ENCODE results near the gene CD59. TPM values are rescaled to one million over a fixed set of nuclear protein-coding genes. Genes with fewer than 3 reads are reported as not detected.
A peak's percentile ranks its signal among the peaks of the same experiment; 100 is the strongest.
"Not testable (repeated sequence)": the region's sequence is repeated elsewhere in the genome, so short reads cannot be mapped to it uniquely, and the experiment has no call there.

Gene CD59
- polyA plus RNA-seq, 2 of the 4 experiments (the other 2 are of a cell fraction) = 335 to 375 TPM

- WGBS (ENCODE audit: missing lambda C conversion rate) = 83% methylated on average over 9 of the region's 9 CpGs
- Histone ChIP-seq H3K9me3 (peaks cover 3% of the 10 kb centered on the region; the same call in 1 of the 3 replicates), H3K4me1 (peaks cover 24% of the 10 kb centered on the region), H3K4me3 (no peak overlapping the region), H3K4me2 (0 out of 3 replicates have a peak overlapping the region, but pooled peaks have one; percentile 9), H3K27ac (no peak overlapping the region)
- ATAC-seq (no peak), FAIRE-seq (no peak), DNase-seq (ENCODE audit: low read depth in 1 of 2, low spot score in 1 of 2) (no peak)
- TF ChIP-seq GATA3 (IDR thresholded peaks at IDR 0.05; ENCODE audit: borderline replicate concordance) (no peak), HMGXB4 (CRISPR knock-in tag; IDR thresholded peaks at IDR 0.05; ENCODE audit: borderline replicate concordance) (no peak), EHMT2 (IDR thresholded peaks at IDR 0.05; ENCODE audit: low read depth) (no peak), RNF2 (IDR thresholded peaks at IDR 0.05; ENCODE audit: borderline replicate concordance, low read depth) (no peak), NPAS2 (CRISPR knock-in tag; IDR thresholded peaks at IDR 0.05; ENCODE audit: borderline replicate concordance) (no peak), PBX3 (IDR thresholded peaks at IDR 0.05) (no peak), E2F6 (IDR thresholded peaks at IDR 0.05; ENCODE audit: borderline replicate concordance, low read depth) (no peak), FOSL2 (IDR thresholded peaks at IDR 0.05) (no peak), FOSL2 (CRISPR knock-in tag; IDR thresholded peaks at IDR 0.05) (no peak), ZSCAN20 (CRISPR knock-in tag; IDR thresholded peaks at IDR 0.05) (no peak), PHF8 (IDR thresholded peaks at IDR 0.05; ENCODE audit: borderline replicate concordance, low read depth) (no peak), RAD21 (conservative IDR thresholded peaks at IDR 0.05 in 1 of 2, IDR thresholded peaks at IDR 0.05 in 1 of 2) (no peak), HEYL (CRISPR knock-in tag; IDR thresholded peaks at IDR 0.05) (no peak), CBX2 (IDR thresholded peaks at IDR 0.05; ENCODE audit: borderline replicate concordance, low read depth) (no peak), BHLHE40 (IDR thresholded peaks at IDR 0.05; ENCODE audit: low read depth, low read length) (no peak), CTCF (IDR thresholded peaks at IDR 0.05) (no peak)
- POLR2A ChIA-PET = no interaction called here
- CTCF ChIA-PET = interaction anchor here (1.3 kb wide), 1 partner anchor 11 kb away, joined by 4 read pairs; no protein-coding TSS in a partner anchor
Measured at GRCh38 chr11:33731723-33732531, 4.3 kb downstream of the CD59 start.

DNA sequence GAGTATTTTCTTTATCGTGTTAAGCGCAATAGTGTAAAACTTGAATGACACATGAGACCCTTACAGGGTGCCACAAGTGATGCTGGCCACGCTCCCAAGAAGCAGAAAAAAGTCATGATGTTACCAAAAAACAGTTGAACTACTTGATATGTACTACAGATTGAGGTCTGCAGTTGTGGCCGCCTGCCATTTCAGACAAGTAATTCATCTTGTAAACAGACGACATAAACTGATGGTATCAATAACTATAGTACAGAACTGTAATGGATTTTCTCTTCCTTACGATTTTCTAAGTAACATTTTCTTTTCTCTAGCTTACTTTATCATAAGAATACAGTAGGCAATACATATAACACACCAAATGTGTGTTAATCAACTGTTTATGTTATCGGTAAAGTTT lies 5.5 kb downstream of the CD59 start:
- Histone ChIP-seq H3K9me3 (peaks cover 3% of the 10 kb centered on the region; the same call in 1 of the 3 replicates), H3K4me1 (peaks cover 23% of the 10 kb centered on the region; the same call in 2 of the 3 replicates), H3K4me2 (no peak overlapping the region), H3K4me3 (no peak overlapping the region), H3K27ac (no peak overlapping the region)
- WGBS (ENCODE audit: missing lambda C conversion rate) = 85% methylated on average over 7 of the region's 7 CpGs
- DNase-seq (ENCODE audit: low read depth in 1 of 2, low spot score in 1 of 2) = no peak
- ATAC-seq = no peak
- POLR2A ChIA-PET = no interaction called here
- no peak for FAIRE-seq
- TF ChIP-seq GATA3 (IDR thresholded peaks at IDR 0.05; ENCODE audit: borderline replicate concordance) (no peak), JUNB (IDR thresholded peaks at IDR 0.05) (no peak), EP300 (IDR thresholded peaks at IDR 0.05) (no peak), RNF2 (IDR thresholded peaks at IDR 0.05; ENCODE audit: borderline replicate concordance, low read depth) (no peak), KDM1A (IDR thresholded peaks at IDR 0.05; ENCODE audit: low read depth) (no peak)
- CTCF ChIA-PET = interaction anchor here (1.3 kb wide), 1 partner anchor 12 kb away, joined by 4 read pairs; no protein-coding TSS in a partner anchor

GRCh38 chr11:33729072-33729664 lies 7.1 kb downstream of the CD59 start:
- H3K4me3 ChIP-seq; DNase-seq (ENCODE audit: low read depth in 1 of 2, low spot score in 1 of 2); ATAC-seq; H3K4me2 ChIP-seq; H3K9me3 ChIP-seq; H3K27ac ChIP-seq; CTCF ChIA-PET; FAIRE-seq; POLR2A ChIA-PET: not testable (repeated sequence)
- H3K4me1 ChIP-seq = peaks cover 31% of the 10 kb centered on the region
- 91% methylated on average over 5 of the region's 5 CpGs for WGBS (ENCODE audit: missing lambda C conversion rate)

DNA sequence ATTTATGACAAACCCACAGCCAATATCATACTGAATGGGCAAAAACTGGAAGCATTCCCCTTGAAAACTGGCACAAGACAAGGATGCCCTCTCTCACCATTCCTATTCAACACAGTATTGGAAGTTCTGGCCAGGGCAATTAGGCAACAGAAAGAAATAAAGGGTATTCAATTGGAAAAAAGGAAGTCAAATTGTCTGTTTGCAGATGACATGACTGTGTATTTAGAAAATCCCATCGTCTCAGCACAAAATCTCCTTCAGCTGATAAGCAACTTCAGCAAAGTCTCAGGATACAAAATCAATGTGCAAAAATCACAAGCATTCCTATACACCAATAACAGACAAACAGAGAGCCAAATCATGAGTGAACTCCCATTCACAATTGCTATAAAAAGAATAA lies 8.7 kb downstream of the CD59 start:
- 80% methylated on average over 1 of the region's 1 CpG for WGBS (ENCODE audit: missing lambda C conversion rate)
- POLR2A ChIA-PET; H3K4me3 ChIP-seq; H3K4me2 ChIP-seq; H3K9me3 ChIP-seq; ATAC-seq; FAIRE-seq; H3K27ac ChIP-seq; DNase-seq (ENCODE audit: low read depth in 1 of 2, low spot score in 1 of 2): not testable (repeated sequence)
- CTCF ChIA-PET = interaction anchor here (0.7 to 5.3 kb wide), 2 partner anchors 15 to 18 kb away, joined by 3 to 26 read pairs; no protein-coding TSS in a partner anchor
- peaks cover 40% of the 10 kb centered on the region for H3K4me1 ChIP-seq

Measured in A549 (cell line).